H1 (cell line): ENCODE measurements around the gene FLNA. TPM values are rescaled to one million over a fixed set of nuclear protein-coding genes. Genes with fewer than 3 reads are reported as not detected.

Experiments
- CTCF ChIA-PET: fragments of 300-600 bp; sonication (Branson Sonifier 250); formaldehyde crosslinking; loops from one replicate; lab custom pipeline; 2021; ENCODE audit not compliant: partially characterized antibody; lab: Charles Lee
- POLR2A ChIA-PET: fragments of 300-600 bp; sonication (Branson Sonifier 250); formaldehyde crosslinking; loops from one replicate; lab custom pipeline; 2021; ENCODE audit warnings: inconsistent platforms; ENCODE audit not compliant: partially characterized antibody; lab: Charles Lee
- DNase-seq, 2 experiments: peaks; one replicate each; pipeline versions ENCODE4 v3.0.0 to v3.0.0-alpha.2; 2010 to 2022; ENCODE audit warnings: low spot score in 2 of 2, low read depth in 1 of 2, mixed read lengths in 1 of 2
- FAIRE-seq: peaks from 2 replicates; lab custom pipeline; 2011; peaks lifted over from hg19 to GRCh38; lab: Jason Lieb, UNC
- H2AFZ ChIP-seq: 2 replicates; pipeline ENCODE4 v1.8.1; 2012; ENCODE audit warnings: low read length, inconsistent platforms
- H2AK5ac ChIP-seq: 2 replicates; pipeline ENCODE4 v1.6.1; 2013; ENCODE audit warnings: low read depth, low read length
- H2BK120ac ChIP-seq: replicated peaks from 2 replicates; pipeline ENCODE3; 2013; ENCODE audit warnings: low read depth, low read length, inconsistent platforms
- H2BK12ac ChIP-seq: 2 replicates; pipeline ENCODE4 v1.6.1; 2013; ENCODE audit warnings: low read depth, low read length
- H2BK15ac ChIP-seq: 2 replicates; pipeline ENCODE4 v1.6.1; 2013; ENCODE audit warnings: low read length
- H2BK20ac ChIP-seq: 2 replicates; pipeline ENCODE4 v1.6.1; 2013; ENCODE audit warnings: low read length
- H2BK5ac ChIP-seq: 2 replicates; pipeline ENCODE4 v1.6.1; 2013; ENCODE audit warnings: low read depth, low read length
- H3K14ac ChIP-seq: 2 replicates; pipeline ENCODE4 v1.6.1; 2013; ENCODE audit warnings: inconsistent platforms; ENCODE audit not compliant: insufficient read length
- H3K18ac ChIP-seq: 2 replicates; pipeline ENCODE4 v1.6.1; 2013; ENCODE audit warnings: low read length; ENCODE audit errors: extremely low read depth
- H3K23ac ChIP-seq: 2 replicates; pipeline ENCODE4 v1.6.1; 2013; ENCODE audit warnings: inconsistent platforms; ENCODE audit not compliant: insufficient read length
- H3K23me2 ChIP-seq: 2 replicates; pipeline ENCODE4 v1.6.1; 2013; ENCODE audit warnings: low read depth, low read length
- H3K27ac ChIP-seq: 2 replicates; pipeline ENCODE4 v1.6.1; 2011; ENCODE audit warnings: low read depth, low read length, inconsistent platforms
- H3K27me3 ChIP-seq, 4 experiments: replicated peaks in 1 of 4; 1 replicate in 1 of 4; 2 replicates in 3 of 4; pipeline versions ENCODE4 v1.6.1 to v1.8.1; 2011 to 2013; ENCODE audit warnings: low read length in 3 of 4, mild to moderate bottlenecking in 3 of 4, inconsistent platforms in 2 of 4, mixed read lengths in 2 of 4, moderate library complexity in 1 of 4; ENCODE audit not compliant: control insufficient read depth in 3 of 4, insufficient read depth in 3 of 4; ENCODE audit errors: extremely low read depth in 1 of 4
- H3K36me3 ChIP-seq, 4 experiments: 2 replicates each; pipeline versions ENCODE4 v1.6.1 to v1.8.1; 2011 to 2013; ENCODE audit warnings: mild to moderate bottlenecking in 4 of 4, low read length in 3 of 4, moderate library complexity in 2 of 4, control low read depth in 1 of 4, inconsistent platforms in 1 of 4; ENCODE audit not compliant: insufficient read depth in 4 of 4, control insufficient read depth in 2 of 4
- H3K4ac ChIP-seq: replicated peaks from 2 replicates; pipeline ENCODE3; 2013; ENCODE audit warnings: low read length, low read depth, mixed read lengths, inconsistent platforms; ENCODE audit not compliant: insufficient read length
- H3K4me1 ChIP-seq, 4 experiments: replicated peaks in 1 of 4; 1 replicate in 1 of 4; 2 replicates in 3 of 4; pipeline versions ENCODE4 v1.6.1 to v1.8.1; 2011 to 2013; ENCODE audit warnings: low read length in 3 of 4, inconsistent platforms in 2 of 4, mixed read lengths in 1 of 4; ENCODE audit not compliant: insufficient read depth in 4 of 4, control insufficient read depth in 3 of 4
- H3K4me2 ChIP-seq, 2 experiments: 2 replicates each; pipeline versions ENCODE4 v1.6.1 to v1.8.1; 2011 to 2013; ENCODE audit warnings: low read depth in 2 of 2, low read length in 2 of 2, control low read depth in 1 of 2, inconsistent platforms in 1 of 2, mild to moderate bottlenecking in 1 of 2; ENCODE audit not compliant: insufficient read depth in 1 of 2
- H3K4me3 ChIP-seq, 4 experiments: fragments of 200-600, 300-600 bp in 1 of 4; sonication (generic), shearing (Covaris generic), sonication (Bioruptor Twin) in 1 of 4; 2 replicates each; pipeline versions ENCODE4 v1.5.1 to v1.8.1; 2011 to 2016; ENCODE audit warnings: low read length in 4 of 4, low read depth in 3 of 4, control low read depth in 2 of 4, inconsistent platforms in 2 of 4, mild to moderate bottlenecking in 2 of 4, mixed read lengths in 1 of 4, moderate library complexity in 1 of 4; ENCODE audit not compliant: insufficient read depth in 2 of 4; ENCODE audit errors: extremely low read depth in 1 of 4
- H3K56ac ChIP-seq: replicated peaks from 2 replicates; pipeline ENCODE3; 2013; ENCODE audit warnings: low read depth, mild to moderate bottlenecking, mixed read lengths, low read length, inconsistent platforms; ENCODE audit not compliant: insufficient read length
- H3K79me1 ChIP-seq: 2 replicates; pipeline ENCODE4 v1.6.1; 2013; ENCODE audit warnings: low read depth, low read length, control low read depth
- H3K79me2 ChIP-seq, 2 experiments: 2 replicates each; pipeline versions ENCODE4 v1.6.1 to v1.8.1; 2012 to 2013; ENCODE audit warnings: low read length in 2 of 2, mild to moderate bottlenecking in 2 of 2, inconsistent platforms in 1 of 2; ENCODE audit not compliant: insufficient read depth in 2 of 2, control insufficient read depth in 1 of 2
- H3K9ac ChIP-seq, 4 experiments: replicated peaks in 1 of 4; 1 replicate in 1 of 4; 2 replicates in 3 of 4; pipeline versions ENCODE4 v1.6.1 to v1.8.1; 2011 to 2013; ENCODE audit warnings: low read depth in 3 of 4, low read length in 3 of 4, control low read depth in 2 of 4, mild to moderate bottlenecking in 2 of 4, moderate library complexity in 2 of 4, inconsistent platforms in 1 of 4; ENCODE audit errors: extremely low read depth in 1 of 4
- H3K9me3 ChIP-seq, 2 experiments: 2 replicates each; pipeline versions ENCODE4 v1.6.1 to v1.8.1; 2012 to 2013; ENCODE audit warnings: mild to moderate bottlenecking in 2 of 2, moderate library complexity in 2 of 2, control low read depth in 1 of 2, inconsistent platforms in 1 of 2, low read depth in 1 of 2, low read length in 1 of 2, mixed read lengths in 1 of 2; ENCODE audit not compliant: insufficient read depth in 2 of 2
- H4K20me1 ChIP-seq, 2 experiments: replicated peaks in 1 of 2; 2 replicates each; pipeline versions ENCODE3 to v1.8.1; 2011 to 2013; ENCODE audit warnings: inconsistent platforms in 2 of 2, low read length in 2 of 2, mild to moderate bottlenecking in 1 of 2; ENCODE audit not compliant: insufficient read depth in 2 of 2, control insufficient read depth in 1 of 2
- H4K5ac ChIP-seq: 2 replicates; pipeline ENCODE4 v1.6.1; 2013; ENCODE audit warnings: low read length, low read depth, mixed read lengths, inconsistent platforms; ENCODE audit not compliant: insufficient read length
- H4K8ac ChIP-seq: 2 replicates; pipeline ENCODE4 v1.8.0; 2013; ENCODE audit warnings: mild to moderate bottlenecking, moderate library complexity, low read length, inconsistent platforms; ENCODE audit not compliant: insufficient read depth; ENCODE audit errors: extremely low read depth
- H4K91ac ChIP-seq: replicated peaks from 2 replicates; pipeline ENCODE3; 2013; ENCODE audit warnings: low read length, mixed read lengths, inconsistent platforms; ENCODE audit not compliant: insufficient read length
- BACH1 ChIP-seq: IDR thresholded peaks from 2 replicates; pipeline ENCODE4 v1.6.1; 2012; ENCODE audit warnings: low read length, improper control_type of control experiment
- BCL11A ChIP-seq, 2 experiments: IDR thresholded peaks; one replicate each; pipeline ENCODE4 v1.6.1; 2011; ENCODE audit warnings: low read depth in 2 of 2, low read length in 2 of 2, mild to moderate bottlenecking in 2 of 2
- CBX8 ChIP-seq: fragments of 300-800, 300-1000 bp; sonication (generic); IDR thresholded peaks from 2 replicates; pipeline ENCODE4 v1.7.1; 2016; ENCODE audit warnings: low read depth, low read length, borderline replicate concordance
- CTBP2 ChIP-seq: IDR thresholded peaks from 2 replicates; pipeline ENCODE4 v1.7.0; 2011; ENCODE audit warnings: borderline replicate concordance, mild to moderate bottlenecking, moderate library complexity, mixed read lengths, low read length; ENCODE audit not compliant: insufficient read depth, insufficient read length
- EP300 ChIP-seq, 2 experiments: IDR thresholded peaks; 1 replicate in 1 of 2; 2 replicates in 1 of 2; pipeline ENCODE4 v1.6.1; 2011 to 2012; ENCODE audit warnings: low read depth in 2 of 2, low read length in 2 of 2, mild to moderate bottlenecking in 2 of 2, borderline replicate concordance in 1 of 2, inconsistent platforms in 1 of 2, moderate library complexity in 1 of 2
- KDM1A ChIP-seq: fragments of 200-600, 300-600 bp; sonication (generic); IDR thresholded peaks from 2 replicates; pipeline ENCODE4 v1.7.1; 2016; ENCODE audit warnings: mild to moderate bottlenecking, low read length, borderline replicate concordance
- PHF8 ChIP-seq: fragments of 200-600 bp; sonication (generic); conservative IDR thresholded peaks from 2 replicates; pipeline ENCODE4 v1.7.1; 2012; ENCODE audit warnings: low read depth, mild to moderate bottlenecking, inconsistent platforms, low read length, moderate library complexity
- RXRA ChIP-seq: IDR thresholded peaks from 2 replicates; pipeline ENCODE4 v1.6.1; 2011; ENCODE audit warnings: low read depth, mild to moderate bottlenecking, low read length, moderate library complexity; ENCODE audit not compliant: insufficient read depth
- TBP ChIP-seq: IDR thresholded peaks from 2 replicates; pipeline ENCODE4 v1.6.1; 2011; ENCODE audit warnings: low read depth, low read length, improper control_type of control experiment
- WGBS, 2 experiments: shearing (Covaris generic) in 1 of 2; methylation state at CpG; one replicate each; pipeline versions ENCODE4 v1.1.6 to v1.1.7; 2013 to 2015; ENCODE audit warnings: low lambda C conversion rate in 2 of 2, mixed read lengths in 2 of 2, inconsistent platforms in 1 of 2, low coverage in 1 of 2, missing lambda C conversion rate in 1 of 2; ENCODE audit not compliant: insufficient replicate concordance in 2 of 2, insufficient coverage in 1 of 2, insufficient read length in 1 of 2; ENCODE audit errors: extremely low coverage in 1 of 2, missing lambda C conversion rate in 1 of 2; 5-methylcytosine and 5-hydroxymethylcytosine counted together
- polyA plus RNA-seq, 7 experiments: library from polyadenylated mRNA; depleted of rRNA in 3 of 7; stranded (reverse) in 5 of 7; unstranded in 2 of 7; fragments of >200 nt in 5 of 7; fragments of 200-250 nt in 2 of 7; gene quantifications; 1 replicate in 5 of 7; 2 replicates in 1 of 7; 4 replicates in 1 of 7; pipeline versions ENCODE4 v1.2.1 to v1.2.3, GENCODE V29; 2011 to 2013; ENCODE audit warnings: missing spikeins in 2 of 7, mixed read lengths in 2 of 7
- total RNA-seq: library from RNA; stranded (reverse); fragmentation: NEBNext Ultra II Directional; extraction: Animal tissue kit (Norgen Biotek cat#: 25700); gene quantifications from 2 replicates; pipeline ENCODE4 v1.2.1, GENCODE V29; 2021
- TF ChIP-seq, protein P1 (sequence below): IDR thresholded peaks from 2 replicates; pipeline ENCODE4 v1.6.1; 2012; ENCODE audit warnings: inconsistent platforms

Gene FLNA
- total and polyA plus RNA-seq, 2 of the 8 experiments (the other 6 are each of a cell fraction or from before 2014, with no cell fraction given) = 315 to 925 TPM

DNA sequence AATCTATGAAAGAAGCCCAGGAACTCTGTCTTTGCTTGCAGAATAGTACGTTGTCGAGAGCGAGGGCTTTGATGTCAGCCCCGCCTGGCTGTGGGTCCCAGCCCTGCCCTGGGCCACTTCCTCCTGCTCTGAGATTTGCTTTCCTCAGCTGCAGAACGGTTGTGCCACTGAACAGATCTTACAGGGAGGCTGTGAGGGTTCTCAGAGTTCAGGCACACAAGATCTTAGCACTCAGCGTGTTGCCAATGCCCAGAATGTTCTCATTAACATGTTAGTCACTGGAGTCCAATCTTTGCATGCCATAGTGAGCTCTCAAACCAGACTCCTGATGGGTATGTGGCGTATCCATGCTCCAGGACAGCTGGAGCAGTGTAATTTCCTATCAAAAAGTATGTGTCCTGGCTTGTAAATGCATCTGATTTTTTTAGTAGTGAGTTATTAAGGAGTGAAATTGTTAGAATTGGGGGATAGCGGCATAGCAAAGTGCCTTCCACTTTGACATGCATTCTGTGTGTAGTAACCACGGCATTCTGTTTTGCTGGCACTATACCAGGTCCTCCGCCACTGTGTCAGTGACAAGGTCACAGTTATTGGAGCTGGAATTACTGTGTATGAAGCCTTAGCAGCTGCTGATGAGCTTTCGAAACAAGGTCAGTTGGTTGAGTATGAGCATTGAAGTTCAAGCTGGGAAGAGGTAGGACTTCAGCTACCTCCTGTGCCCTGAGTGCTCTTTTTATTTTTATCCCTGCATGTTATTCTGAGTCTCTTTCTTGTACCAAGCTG lies 47.2 kb downstream of the FLNA start:
- Histone ChIP-seq H3K4me3 (no peak overlapping the region), H3K23ac (no peak overlapping the region), H3K4me1 (no peaks in the 10 kb centered on the region; a peak in 1 of 7 replicates), H2BK20ac (no peak overlapping the region), H3K9ac (no peak overlapping the region), H2BK120ac (no peak overlapping the region), H3K4me2 (no peak overlapping the region), H3K27ac (no peak overlapping the region), H4K20me1 (no peaks in the 10 kb centered on the region), H3K18ac (no peak overlapping the region), H4K8ac (no peak overlapping the region), H3K79me1 (no peaks in the 10 kb centered on the region), H3K79me2 (no peaks in the 10 kb centered on the region), H3K27me3 (no peaks in the 10 kb centered on the region), H3K23me2 (no peaks in the 10 kb centered on the region), H3K4ac (no peak overlapping the region), H3K14ac (no peak overlapping the region), H4K5ac (no peak overlapping the region), H2BK12ac (no peak overlapping the region), H2AK5ac (no peak overlapping the region), H2BK5ac (no peak overlapping the region), H4K91ac (no peak overlapping the region), H2AFZ (no peak overlapping the region), H3K56ac (no peak overlapping the region), H3K9me3 (no peaks in the 10 kb centered on the region), H3K36me3 (no peaks in the 10 kb centered on the region), H2BK15ac (no peak overlapping the region)
- TF ChIP-seq TBP (no peak), PHF8 (no peak), CTBP2 (no peak), KDM1A (no peak), BCL11A (IDR thresholded peaks at IDR 0.05; ENCODE audit: low read depth in 2 of 2, low read length in 2 of 2) (no peak), RXRA (no peak), BACH1 (no peak), CBX8 (no peak), EP300 (IDR thresholded peaks at IDR 0.05; ENCODE audit: borderline replicate concordance in 1 of 2, low read depth in 2 of 2, low read length in 2 of 2) (no peak)
- TF ChIP-seq, protein P1, sequence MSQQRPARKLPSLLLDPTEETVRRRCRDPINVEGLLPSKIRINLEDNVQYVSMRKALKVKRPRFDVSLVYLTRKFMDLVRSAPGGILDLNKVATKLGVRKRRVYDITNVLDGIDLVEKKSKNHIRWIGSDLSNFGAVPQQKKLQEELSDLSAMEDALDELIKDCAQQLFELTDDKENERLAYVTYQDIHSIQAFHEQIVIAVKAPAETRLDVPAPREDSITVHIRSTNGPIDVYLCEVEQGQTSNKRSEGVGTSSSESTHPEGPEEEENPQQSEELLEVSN = no peak
- FAIRE-seq (no peak), DNase-seq (no peak)
- ChIA-PET CTCF (interaction anchor here (1.6 to 3.0 kb wide), 2 partner anchors 10 to 19 kb away, joined by 5 to 12 read pairs; no protein-coding TSS in a partner anchor), POLR2A (no interaction called here)
- 88% methylated on average over 9 of the region's 11 CpGs; no CpG with 5 or more reads in 1 of the 2 experiments for WGBS, 2 experiments
